22Rv1 (cell line): Measurements from ENCODE around the gene SPSB1.
"Not testable (repeated sequence)": the region's sequence is repeated elsewhere in the genome, so short reads cannot be mapped to it uniquely, and the experiment has no call there.

Experiments used
- H3K27ac ChIP-seq: fragments of 450-650 bp; 2 replicates; pipeline ENCODE4 v1.5.1; 2017
- ZFX ChIP-seq: fragments of 450-650 bp; IDR thresholded peaks from 2 replicates; pipeline ENCODE4 v1.6.1; 2017; ENCODE audit warnings: antibody characterized with exemption, borderline replicate concordance
- TF ChIP-seq, protein P1 (sequence below): fragments of 450-650 bp; IDR thresholded peaks from 2 replicates; pipeline ENCODE4 v1.5.1; 2017; ENCODE audit warnings: mild to moderate bottlenecking

SPSB1 gene

DNA sequence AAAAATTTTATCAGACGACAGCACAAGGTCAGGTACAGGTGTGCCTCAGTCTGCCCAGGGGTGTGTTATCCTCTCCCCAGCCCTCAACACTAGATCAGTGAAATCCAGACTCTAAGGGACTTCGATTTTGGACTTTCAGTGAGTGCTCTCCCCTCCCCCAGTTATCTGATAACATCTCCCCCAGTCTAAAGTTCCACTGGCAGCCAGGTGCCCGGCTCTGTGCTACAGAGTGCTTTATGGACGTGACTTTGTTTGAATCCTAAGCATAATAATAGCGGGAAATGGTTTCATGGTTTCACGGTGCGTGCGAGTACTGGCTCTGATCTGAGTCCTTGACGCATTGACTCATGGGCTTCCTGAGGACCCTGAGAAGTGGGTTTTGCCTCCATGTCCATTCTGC, 3.2 kb downstream of the SPSB1 start:
- H3K27ac ChIP-seq: no peak overlapping the region

DNA sequence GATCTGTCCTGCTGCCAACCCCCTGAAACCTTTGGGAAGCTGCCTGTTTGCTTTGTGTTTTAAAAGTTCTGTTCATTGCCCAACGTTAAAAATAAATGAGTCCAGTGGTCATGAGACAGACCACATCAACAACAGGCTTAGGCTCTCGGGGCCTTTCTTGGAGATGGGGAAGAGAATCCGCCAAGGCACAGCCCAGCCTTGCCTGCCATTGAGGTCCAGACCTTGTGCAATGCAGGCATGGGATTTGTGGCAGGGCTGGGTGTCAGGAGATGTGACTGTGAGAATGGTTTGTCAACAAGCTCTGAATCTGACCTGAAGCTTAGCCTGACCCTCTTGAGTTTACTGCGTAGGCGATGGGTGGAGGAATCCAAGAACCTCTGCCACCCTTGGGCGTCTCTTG, 4.2 kb downstream of the SPSB1 start:
- TF ChIP-seq, protein P1, sequence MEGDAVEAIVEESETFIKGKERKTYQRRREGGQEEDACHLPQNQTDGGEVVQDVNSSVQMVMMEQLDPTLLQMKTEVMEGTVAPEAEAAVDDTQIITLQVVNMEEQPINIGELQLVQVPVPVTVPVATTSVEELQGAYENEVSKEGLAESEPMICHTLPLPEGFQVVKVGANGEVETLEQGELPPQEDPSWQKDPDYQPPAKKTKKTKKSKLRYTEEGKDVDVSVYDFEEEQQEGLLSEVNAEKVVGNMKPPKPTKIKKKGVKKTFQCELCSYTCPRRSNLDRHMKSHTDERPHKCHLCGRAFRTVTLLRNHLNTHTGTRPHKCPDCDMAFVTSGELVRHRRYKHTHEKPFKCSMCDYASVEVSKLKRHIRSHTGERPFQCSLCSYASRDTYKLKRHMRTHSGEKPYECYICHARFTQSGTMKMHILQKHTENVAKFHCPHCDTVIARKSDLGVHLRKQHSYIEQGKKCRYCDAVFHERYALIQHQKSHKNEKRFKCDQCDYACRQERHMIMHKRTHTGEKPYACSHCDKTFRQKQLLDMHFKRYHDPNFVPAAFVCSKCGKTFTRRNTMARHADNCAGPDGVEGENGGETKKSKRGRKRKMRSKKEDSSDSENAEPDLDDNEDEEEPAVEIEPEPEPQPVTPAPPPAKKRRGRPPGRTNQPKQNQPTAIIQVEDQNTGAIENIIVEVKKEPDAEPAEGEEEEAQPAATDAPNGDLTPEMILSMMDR: no peak
- no peak for TF ChIP-seq ZFX

More for the DNA sequence above, 3.2 kb downstream of the SPSB1 start:
- TF ChIP-seq, protein P1: no peak
- TF ChIP-seq ZFX: no peak

DNA sequence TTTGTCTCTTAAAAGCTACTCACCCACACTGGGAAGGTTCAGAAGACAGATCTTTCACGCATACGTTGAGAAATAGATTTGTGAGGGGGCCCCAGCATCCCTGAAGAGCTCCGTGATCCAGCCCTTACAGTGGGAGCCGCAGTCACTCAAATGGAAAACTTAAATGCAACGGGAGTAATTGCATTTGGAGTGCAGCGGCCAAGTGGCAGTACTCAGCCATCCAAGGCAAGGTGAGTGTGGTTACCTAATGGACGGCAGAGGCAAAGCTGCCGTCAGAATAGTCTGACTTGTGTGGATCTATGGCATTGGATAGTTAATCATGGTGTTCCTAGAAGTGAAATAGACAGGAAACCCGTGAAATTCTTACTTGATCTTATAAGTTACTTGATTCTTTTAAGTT, 5.1 kb downstream of the SPSB1 start:
- TF ChIP-seq, protein P1: no peak
- TF ChIP-seq ZFX: no peak
- H3K27ac ChIP-seq: no peak overlapping the region

More for the DNA sequence above, 4.2 kb downstream of the SPSB1 start:
- H3K27ac ChIP-seq: no peak overlapping the region

DNA sequence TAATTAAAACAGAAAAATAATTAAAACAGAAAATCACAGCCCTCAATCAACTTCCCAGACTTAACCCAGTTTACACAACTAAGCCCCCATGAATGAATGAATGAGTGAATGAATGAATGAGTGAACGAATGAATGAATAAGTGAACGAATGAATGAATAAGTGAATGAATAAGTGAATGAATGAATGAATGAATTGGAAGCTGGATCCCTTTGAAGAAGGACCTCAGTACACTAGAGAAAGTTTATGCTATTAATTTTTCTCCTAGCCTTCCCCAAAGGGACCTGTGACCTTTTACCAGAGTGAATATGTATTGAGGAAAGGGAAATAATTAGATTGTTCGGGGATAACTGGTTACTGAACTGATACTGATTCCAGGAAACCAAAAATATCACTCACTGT, 5.6 kb downstream of the SPSB1 start:
- TF ChIP-seq, protein P1: no peak
- no peak for TF ChIP-seq ZFX
- H3K27ac ChIP-seq: no peak overlapping the region

DNA sequence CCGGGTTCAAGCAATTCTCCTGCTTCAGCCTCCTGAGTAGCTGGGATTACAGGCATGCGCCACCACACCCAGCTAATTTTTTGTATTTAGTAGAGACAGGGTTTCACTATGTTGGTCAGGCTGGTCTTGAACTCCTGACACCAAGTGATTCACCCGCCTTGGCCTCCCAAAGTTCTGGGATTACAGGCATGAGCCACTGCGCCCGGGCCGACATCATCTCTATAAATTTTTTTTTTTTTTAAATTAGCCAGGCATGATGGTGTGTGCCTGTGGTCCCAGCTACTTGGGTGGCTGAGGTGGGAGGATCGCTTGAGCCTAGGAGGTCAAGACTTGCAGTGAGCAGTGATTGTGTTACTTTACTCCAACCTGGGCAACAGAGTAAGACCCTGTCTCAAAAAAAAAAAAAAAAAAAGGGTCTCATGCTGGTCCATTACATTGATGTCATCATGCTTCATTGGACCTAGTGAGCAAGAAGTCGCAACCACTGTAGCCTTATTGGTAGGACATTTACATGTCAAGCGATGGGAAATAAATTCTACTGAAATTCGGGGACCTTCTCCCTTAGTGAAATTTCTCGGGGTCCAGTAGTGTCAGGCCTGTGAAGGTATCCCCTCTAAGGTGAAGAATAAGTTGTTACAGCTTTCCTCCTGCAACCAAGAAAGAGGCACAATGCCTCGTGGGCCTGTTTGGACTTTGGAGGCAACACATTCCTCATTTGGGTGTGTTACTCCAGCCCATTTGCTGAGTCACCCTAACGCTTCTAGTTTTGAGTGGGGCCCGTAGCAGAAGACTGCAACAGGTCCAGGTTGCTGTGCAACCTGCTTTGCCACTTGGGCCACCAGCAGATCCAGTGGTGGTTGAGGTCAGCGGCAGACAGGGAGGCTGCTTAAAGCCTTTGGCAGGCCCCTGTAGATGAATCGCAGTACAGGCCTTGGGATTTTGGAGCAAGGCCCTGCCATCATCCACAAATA, 7.2 kb downstream of the SPSB1 start:
- H3K27ac ChIP-seq: not testable (repeated sequence)

DNA sequence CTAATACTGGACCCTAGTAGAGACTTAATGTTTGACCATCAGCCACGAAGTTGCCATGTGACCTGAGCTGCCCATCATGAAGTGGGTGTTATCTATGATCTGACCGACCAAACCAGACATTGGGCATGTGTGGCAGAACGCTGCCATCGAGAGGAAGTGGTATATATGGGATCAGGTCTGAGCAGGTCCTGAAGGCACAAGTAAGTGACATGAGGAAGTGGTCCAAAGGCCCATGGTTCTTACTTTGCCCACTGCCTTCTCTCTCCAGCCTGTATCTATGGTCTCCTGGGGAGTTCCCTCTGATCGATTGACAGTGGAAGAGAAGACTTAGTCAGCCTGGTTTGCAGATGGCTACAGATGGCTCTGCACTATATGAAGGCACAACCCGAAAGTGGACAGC, 7.9 kb downstream of the SPSB1 start:
- TF ChIP-seq, protein P1: no peak
- TF ChIP-seq ZFX: no peak
- no peak overlapping the region for H3K27ac ChIP-seq

DNA sequence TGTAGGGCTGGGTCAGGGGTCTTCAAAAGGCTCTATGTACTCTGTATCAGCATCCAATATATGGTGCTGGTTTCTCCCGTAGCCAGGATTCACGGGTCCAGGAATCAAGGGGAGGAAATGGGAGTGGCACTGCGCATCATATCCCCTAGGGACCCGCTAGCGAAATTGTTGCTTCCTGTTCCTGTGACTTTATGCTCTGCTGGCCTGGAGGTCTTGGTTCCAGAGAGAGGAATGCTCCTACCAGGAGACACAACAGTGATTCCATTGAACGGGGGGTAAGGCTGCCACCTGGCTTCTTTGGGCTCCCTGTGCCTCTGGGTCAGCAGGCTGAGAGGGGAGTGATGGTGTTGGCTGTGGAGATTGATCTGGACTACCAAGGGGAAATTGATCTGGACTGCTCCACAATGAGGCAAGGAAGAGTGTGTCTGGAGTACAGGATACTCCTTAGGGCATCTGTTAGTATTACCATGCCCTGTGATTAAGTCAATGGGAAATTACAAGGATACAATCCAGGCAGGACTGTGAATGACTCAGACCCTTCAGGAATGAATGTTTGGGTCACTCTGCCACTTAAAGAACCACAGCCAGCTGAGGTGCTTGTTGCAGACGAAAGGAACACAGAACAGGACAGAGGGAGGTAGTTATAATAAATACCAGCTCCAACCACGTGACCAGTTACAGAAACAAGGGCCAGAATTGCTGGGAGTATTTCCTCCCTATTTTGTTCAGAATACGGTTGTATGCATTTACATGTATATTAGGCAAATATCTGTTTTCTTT, 10.2 kb downstream of the SPSB1 start:
- TF ChIP-seq, protein P1: no peak
- no peak for TF ChIP-seq ZFX
- H3K27ac ChIP-seq: no peak overlapping the region
